GM12875 (cell line): Measurements from ENCODE around the gene TAL1.

Source experiments
- H3K4me3 ChIP-seq: one replicate; pipeline ENCODE4 v1.5.1; 2011; ENCODE audit warnings: low read depth, low read length, control low read depth
- TF ChIP-seq, protein P1 (sequence below): IDR thresholded peaks from 2 replicates; pipeline ENCODE4 v1.5.1; 2011; ENCODE audit warnings: low read depth, mild to moderate bottlenecking, control low read depth, inconsistent platforms, low read length, moderate library complexity, borderline replicate concordance; ENCODE audit not compliant: insufficient read depth

Gene TAL1

DNA sequence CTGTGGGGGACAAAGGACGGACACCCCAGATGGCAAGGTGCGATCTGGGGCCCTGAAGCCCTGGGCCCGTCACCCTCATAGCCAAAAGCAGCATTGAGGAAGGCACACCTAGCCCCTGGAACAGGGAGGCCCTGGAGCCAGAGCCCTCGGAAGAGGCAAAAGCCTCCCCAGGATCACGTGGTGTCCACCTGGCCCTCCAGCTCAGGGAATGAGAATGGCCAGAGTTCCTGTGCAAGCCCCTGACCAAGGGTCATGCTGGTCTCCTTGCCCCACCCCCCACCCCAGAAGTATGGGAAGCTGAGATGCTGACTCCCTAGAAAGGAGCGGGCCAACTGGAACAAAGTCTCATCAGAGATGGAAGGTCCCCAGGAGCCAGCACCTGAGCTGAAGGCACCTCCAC is 41.2 kb downstream of the TAL1 start:
- no peak overlapping the region for H3K4me3 ChIP-seq
- TF ChIP-seq, protein P1, sequence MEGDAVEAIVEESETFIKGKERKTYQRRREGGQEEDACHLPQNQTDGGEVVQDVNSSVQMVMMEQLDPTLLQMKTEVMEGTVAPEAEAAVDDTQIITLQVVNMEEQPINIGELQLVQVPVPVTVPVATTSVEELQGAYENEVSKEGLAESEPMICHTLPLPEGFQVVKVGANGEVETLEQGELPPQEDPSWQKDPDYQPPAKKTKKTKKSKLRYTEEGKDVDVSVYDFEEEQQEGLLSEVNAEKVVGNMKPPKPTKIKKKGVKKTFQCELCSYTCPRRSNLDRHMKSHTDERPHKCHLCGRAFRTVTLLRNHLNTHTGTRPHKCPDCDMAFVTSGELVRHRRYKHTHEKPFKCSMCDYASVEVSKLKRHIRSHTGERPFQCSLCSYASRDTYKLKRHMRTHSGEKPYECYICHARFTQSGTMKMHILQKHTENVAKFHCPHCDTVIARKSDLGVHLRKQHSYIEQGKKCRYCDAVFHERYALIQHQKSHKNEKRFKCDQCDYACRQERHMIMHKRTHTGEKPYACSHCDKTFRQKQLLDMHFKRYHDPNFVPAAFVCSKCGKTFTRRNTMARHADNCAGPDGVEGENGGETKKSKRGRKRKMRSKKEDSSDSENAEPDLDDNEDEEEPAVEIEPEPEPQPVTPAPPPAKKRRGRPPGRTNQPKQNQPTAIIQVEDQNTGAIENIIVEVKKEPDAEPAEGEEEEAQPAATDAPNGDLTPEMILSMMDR: no peak

- no peak overlapping the region for H3K4me3 ChIP-seq
- TF ChIP-seq, protein P1: no peak
Observed at GRCh38 chr1:47190509-47190855, 41.5 kb downstream of the TAL1 start.

GRCh38 chr1:47189844-47190508 is 42.0 kb downstream of the TAL1 start, which contains the start of gene PDZK1IP1:
PDZK1IP1 (minus strand) TSS chr1:47190036; CDS start chr1:47189932, 104 bp downstream.
- no peak within 1 kb of the TSS for H3K4me3 ChIP-seq
- TF ChIP-seq, protein P1: no peak

DNA sequence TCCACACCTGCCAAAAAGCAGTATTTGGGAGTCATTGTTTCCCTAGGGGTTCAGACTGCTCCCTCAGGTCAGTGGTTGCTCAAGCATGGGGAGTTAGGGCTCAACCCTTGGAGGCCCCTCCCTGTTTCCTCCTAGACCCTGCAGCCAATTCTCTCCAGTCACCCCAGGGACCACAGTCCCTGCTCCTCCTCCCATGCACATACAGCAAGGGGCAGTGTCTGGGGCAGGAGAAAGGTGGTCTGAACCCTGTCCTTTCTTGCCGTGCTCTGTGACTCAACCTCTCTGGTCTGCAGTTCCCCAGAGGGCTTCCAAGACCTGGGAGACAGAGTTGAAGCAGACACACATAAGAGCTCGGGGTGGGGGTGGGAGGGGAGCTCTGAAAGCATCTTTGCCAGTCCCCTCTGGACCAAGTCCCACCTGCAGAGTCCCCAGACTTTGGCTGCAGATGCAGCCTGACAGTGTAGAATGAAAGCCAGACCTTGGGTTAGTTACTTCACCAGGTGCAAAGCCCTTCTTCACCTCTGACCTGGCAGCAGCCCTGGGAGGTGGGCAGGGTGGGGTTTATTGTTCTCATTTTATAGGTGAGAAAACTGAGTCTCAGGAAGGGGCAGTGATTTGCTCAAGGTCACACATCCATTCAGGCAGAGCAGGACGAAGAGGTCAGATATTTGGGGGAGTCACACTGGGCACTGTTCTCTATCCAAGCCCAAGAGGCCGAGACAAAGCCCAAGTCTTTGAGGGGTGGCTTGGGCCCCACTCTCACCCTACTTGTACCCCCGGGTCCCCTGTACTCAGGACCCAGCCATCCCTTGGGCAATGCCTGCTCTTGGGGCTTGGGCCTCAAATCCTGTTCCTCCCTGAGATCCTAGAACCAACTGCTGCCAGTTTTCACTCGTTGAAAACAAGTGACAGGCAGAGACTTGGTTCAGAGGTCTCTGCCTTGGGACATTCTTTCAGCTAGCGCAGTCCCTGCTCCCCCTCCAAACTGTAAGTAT is 42.9 kb downstream of the TAL1 start:
- TF ChIP-seq, protein P1: no peak

DNA sequence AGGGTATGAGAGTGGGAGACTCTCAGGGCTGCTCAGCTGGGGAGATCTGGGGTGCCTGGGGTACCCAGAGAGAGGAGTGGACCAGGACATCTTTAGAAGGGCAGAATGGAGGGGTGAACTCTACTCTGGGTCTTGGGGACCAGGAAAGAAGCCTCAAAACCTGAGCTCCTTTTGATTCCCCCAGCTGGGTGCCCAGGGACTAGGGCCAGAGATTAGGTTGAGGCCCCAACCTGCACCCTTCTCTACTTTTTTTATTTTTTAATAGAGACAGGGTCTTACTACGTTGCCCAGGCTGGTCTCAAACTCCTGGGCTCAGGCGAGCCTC is 44.1 kb downstream of the TAL1 start:
- TF ChIP-seq, protein P1: no peak

More for the DNA sequence above, 42.9 kb downstream of the TAL1 start:
- H3K4me3 ChIP-seq: no peak overlapping the region

DNA sequence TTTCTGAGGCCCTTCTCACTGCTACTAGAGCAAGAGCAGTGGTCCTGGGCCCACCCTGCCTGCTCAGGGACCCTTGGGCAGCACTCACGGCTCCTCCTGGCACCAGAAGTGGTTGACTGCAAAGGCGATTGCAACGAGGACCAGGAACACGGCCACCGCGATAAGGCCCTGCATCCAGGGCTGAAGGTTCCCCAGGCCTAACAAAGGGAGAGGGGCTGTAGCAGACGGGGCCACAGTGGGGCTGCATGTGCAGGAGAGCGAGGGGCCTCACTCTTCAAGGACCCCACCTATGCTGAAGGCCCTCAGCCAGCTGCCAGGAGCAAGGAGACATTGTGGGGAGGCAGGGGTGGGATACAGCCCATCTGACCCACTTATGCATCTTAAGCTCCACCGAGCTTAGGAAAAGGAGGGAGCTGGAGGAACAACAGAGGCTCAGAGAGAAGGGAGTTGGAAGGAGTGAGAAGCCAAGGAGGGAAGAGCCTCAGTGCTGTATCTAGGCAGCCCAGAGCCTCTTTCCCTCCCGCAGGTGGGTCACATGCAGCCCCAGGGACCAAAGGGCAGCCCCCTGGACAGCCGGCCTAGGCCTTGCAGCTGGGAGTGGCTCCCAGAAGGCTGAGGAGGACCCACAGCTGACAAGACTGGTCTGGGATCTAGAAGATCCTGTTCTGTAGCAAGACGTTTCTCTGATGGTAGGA is 44.6 kb downstream of the TAL1 start:
- TF ChIP-seq, protein P1: no peak

More for the DNA sequence above, 44.1 kb downstream of the TAL1 start:
- H3K4me3 ChIP-seq: no peak overlapping the region

More for the DNA sequence above, 44.6 kb downstream of the TAL1 start:
- no peak overlapping the region for H3K4me3 ChIP-seq
